Measurements from ENCODE around the gene GREB1.
A peak's percentile ranks its signal among the peaks of the same experiment; 100 is the strongest.

GREB1 gene

GRCh38 chr2:11534071-11534745 lies 363 bp downstream of the GREB1 start:
- TF ChIP-seq CTCF (IDR thresholded peaks at IDR 0.05; ENCODE audit: low read depth, low read length) = no peak
- H3K4me3 ChIP-seq (ENCODE audit: low read depth, low read length) = no peak overlapping the region

- no peak overlapping the region for H3K4me3 ChIP-seq (ENCODE audit: low read depth, low read length)
- peak; percentile 12; the same call in 1 of the 2 replicates for TF ChIP-seq CTCF (IDR thresholded peaks at IDR 0.05; ENCODE audit: low read depth, low read length)
These were observed 1.1 kb downstream of the GREB1 start for GRCh38 chr2:11534746-11535484.

GRCh38 chr2:11535899-11536344 lies 2.1 kb downstream of the GREB1 start:
- no peak for TF ChIP-seq CTCF (IDR thresholded peaks at IDR 0.05; ENCODE audit: low read depth, low read length)
- H3K4me3 ChIP-seq (ENCODE audit: low read depth, low read length) = no peak overlapping the region

GRCh38 chr2:11537951-11538350 lies 4.1 kb downstream of the GREB1 start:
- no peak overlapping the region for H3K4me3 ChIP-seq (ENCODE audit: low read depth, low read length)
- no peak for TF ChIP-seq CTCF (IDR thresholded peaks at IDR 0.05; ENCODE audit: low read depth, low read length)

GRCh38 chr2:11539317-11540147 lies 5.7 kb downstream of the GREB1 start:
- no peak for TF ChIP-seq CTCF (IDR thresholded peaks at IDR 0.05; ENCODE audit: low read depth, low read length)
- H3K4me3 ChIP-seq (ENCODE audit: low read depth, low read length) = no peak overlapping the region

- TF ChIP-seq CTCF (IDR thresholded peaks at IDR 0.05; ENCODE audit: low read depth, low read length) = no peak
- H3K4me3 ChIP-seq (ENCODE audit: low read depth, low read length) = no peak overlapping the region
These were observed 6.5 kb downstream of the GREB1 start for GRCh38 chr2:11540148-11540995.

All from WI38 (cell line).